Brain microvascular endothelial cell (primary cell): ENCODE data around the gene HOXB4.

ENCODE experiments used
- DNase-seq: peaks from one replicate; pipeline ENCODE4 v3.0.0-alpha.2; 2020
- H3K27ac ChIP-seq: fragments of 250-450 bp; sonication (Bioruptor Pico); 2 replicates; pipeline ENCODE4 v1.5.1; 2020; ENCODE audit warnings: mild to moderate bottlenecking, moderate library complexity
- H3K27me3 ChIP-seq: fragments of 250-450 bp; sonication (Bioruptor Pico); replicated peaks from 2 replicates; pipeline ENCODE4 v1.5.1; 2020; ENCODE audit warnings: mild to moderate bottlenecking
- H3K36me3 ChIP-seq: fragments of 250-450 bp; sonication (Bioruptor Pico); replicated peaks from 2 replicates; pipeline ENCODE4 v1.5.1; 2020; ENCODE audit warnings: mild to moderate bottlenecking
- H3K4me3 ChIP-seq: 2 replicates; pipeline ENCODE4 v1.5.1; 2011; ENCODE audit warnings: low read depth, mild to moderate bottlenecking, control low read depth, low read length, moderate library complexity
- CTCF ChIP-seq: IDR thresholded peaks from 2 replicates; pipeline ENCODE4 v1.5.1; 2011; ENCODE audit warnings: low read depth, mild to moderate bottlenecking, moderate library complexity, low read length, control low read depth, inconsistent platforms; ENCODE audit errors: missing control alignments
- in situ Hi-C: cut with HindIII; loops from 2 replicates; pipeline ENCODE4 v1.10.0; 2017; ENCODE audit warnings: low sequenced_read_pairs, low pct_ligation_motif_present

The HOXB4 gene

GRCh38 chr17:48594538-48595277, 16.6 kb upstream of the HOXB4 start:
- TF ChIP-seq CTCF: no peak

DNA sequence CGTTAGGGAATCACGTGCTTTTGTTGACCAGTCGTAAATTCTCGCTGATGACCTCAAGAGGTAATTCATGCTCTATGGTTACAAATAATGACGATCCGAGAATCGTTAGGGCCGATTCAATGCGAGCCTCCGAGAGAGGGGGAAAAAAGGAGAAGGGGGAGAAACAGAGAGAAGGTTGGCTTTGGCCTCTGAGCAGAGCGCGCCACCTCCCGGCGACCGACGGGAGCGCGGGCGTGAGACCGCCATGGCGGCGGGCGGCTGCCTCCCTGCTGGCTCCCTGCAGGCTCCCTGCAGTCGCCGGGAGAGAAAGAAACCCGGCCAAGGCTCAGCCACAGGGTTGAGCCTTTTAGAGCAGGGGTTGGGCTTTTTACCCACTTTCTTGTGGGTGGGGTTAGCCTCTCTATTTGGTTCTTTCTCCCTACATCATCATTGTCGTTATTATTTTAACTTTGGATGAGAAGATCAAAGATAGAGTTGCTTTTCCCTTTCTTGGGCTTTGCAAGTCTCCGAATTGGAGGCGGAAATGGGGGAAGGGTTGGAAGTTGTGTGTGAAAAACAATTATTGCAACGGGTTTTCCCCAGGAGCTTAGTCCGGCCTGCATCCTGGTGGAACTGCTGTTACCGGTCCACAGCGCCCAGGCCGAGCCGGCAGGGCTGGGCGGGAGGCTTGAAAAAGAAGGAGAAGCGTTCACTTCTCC, 15.8 kb upstream of the HOXB4 start:
- Histone ChIP-seq H3K4me3 (peak overlapping the region; percentile 58), H3K36me3 (no peaks in the 10 kb centered on the region), H3K27ac (no peak overlapping the region), H3K27me3 (peaks cover 95% of the 10 kb centered on the region)
- peak; percentile 38 for DNase-seq
- peak; percentile 77 for TF ChIP-seq CTCF
- in situ Hi-C loops: no loop called here

More at GRCh38 chr17:48594538-48595277, 16.6 kb upstream of the HOXB4 start:
- Histone ChIP-seq H3K27me3 (peaks cover 95% of the 10 kb centered on the region), H3K36me3 (no peaks in the 10 kb centered on the region), H3K27ac (no peak overlapping the region), H3K4me3 (no peak overlapping the region)
- in situ Hi-C loops: no loop called here
- DNase-seq: no peak

DNA sequence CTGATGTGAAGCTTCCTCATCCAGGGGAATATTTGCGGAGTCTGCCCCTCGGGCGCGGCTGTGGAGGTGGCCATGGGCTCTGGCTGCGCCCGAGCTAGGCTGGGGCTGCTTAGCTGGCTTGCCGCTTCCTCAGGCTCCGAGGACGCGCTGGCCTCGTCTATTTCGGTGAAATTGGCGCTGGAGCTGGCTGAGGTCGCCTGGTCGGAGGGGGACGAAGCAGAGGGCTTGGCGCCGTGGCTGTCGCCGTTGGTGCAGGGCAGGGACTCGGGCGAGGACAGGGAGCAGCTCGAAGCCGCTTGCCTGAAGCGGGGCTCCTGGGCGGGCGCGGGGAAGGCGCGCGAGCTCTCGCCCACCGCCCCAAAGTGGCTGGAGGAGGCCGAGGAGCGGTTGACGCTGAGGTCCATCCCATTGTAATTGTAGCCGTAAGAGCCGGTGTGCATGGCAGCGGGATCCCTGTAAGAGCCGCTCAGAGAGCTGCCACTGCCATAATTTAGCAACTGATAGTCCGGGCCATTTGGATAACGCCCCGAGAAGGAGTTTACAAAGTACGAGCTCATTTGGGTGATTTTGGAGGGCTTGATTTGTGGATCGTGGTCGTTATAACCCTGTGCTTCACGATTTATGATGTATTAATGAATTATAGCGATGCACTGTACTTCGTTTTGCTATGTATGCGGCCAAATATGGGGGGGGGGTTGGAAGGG, 15.1 kb upstream of the HOXB4 start, which contains the start of gene HOXB5:
TSS of gene HOXB5 (minus strand) at position 654 of the 704 bp plus-strand sequence. CDS start at position 557, 97 bp downstream.
- peak within 1 kb of the TSS; percentile 58 for H3K4me3 ChIP-seq
- H3K36me3 ChIP-seq: no peaks in the 10 kb centered on the region
- peaks cover 95% of the 10 kb centered on the region for H3K27me3 ChIP-seq
- in situ Hi-C loops: no loop called here
- DNase-seq: no peak
- TF ChIP-seq CTCF: no peak
- no peak within 1 kb of the TSS for H3K27ac ChIP-seq

GRCh38 chr17:48592577-48592976, 14.4 kb upstream of the HOXB4 start:
- Histone ChIP-seq H3K27me3 (peaks cover 95% of the 10 kb centered on the region), H3K27ac (no peak overlapping the region), H3K36me3 (no peaks in the 10 kb centered on the region), H3K4me3 (peak overlapping the region; percentile 58)
- TF ChIP-seq CTCF: no peak
- no peak for DNase-seq
- in situ Hi-C loops: no loop called here

DNA sequence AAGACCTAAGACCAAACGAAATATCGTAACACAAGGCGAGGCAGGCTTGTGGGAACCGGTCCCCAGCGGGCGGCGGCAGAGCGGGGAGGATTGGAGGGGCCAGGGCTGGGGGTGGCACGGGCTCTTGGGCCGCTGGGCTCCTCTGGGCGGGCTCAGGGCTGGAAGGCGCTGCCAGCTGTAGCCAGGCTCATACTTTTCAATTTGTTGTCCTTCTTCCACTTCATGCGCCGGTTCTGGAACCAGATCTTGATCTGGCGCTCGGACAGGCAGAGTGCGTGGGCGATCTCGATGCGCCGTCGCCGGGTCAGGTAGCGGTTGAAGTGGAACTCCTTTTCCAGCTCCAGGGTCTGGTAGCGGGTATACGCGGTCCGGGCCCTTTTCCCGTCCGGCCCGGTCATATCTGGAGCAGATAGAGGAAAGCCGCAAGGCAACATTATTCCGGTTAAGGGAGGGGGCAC, 13.9 kb upstream of the HOXB4 start:
- Histone ChIP-seq H3K27ac (no peak overlapping the region), H3K4me3 (peak overlapping the region; percentile 58), H3K27me3 (peaks cover 95% of the 10 kb centered on the region), H3K36me3 (no peaks in the 10 kb centered on the region)
- DNase-seq: no peak
- in situ Hi-C loops: no loop called here
- no peak for TF ChIP-seq CTCF
